PFSK-1 (cell line): ENCODE measurements around the gene RETNLB. TPM values are rescaled to one million over a fixed set of nuclear protein-coding genes. Genes with fewer than 3 reads are reported as not detected.

Source experiments
- FOXP2 ChIP-seq: optimal IDR thresholded peaks from 2 replicates; pipeline ENCODE3; 2011; ENCODE audit warnings: borderline replicate concordance, control low read depth, inconsistent platforms; ENCODE audit not compliant: insufficient read depth; ENCODE audit errors: extremely low read length, extremely low read depth
- POLR2AphosphoS5 ChIP-seq: IDR thresholded peaks from 2 replicates; pipeline ENCODE4 v1.6.1; 2012; ENCODE audit warnings: low read depth, mild to moderate bottlenecking, control low read depth, low read length, moderate library complexity
- REST ChIP-seq, 2 experiments: IDR thresholded peaks; 2 replicates each; pipeline versions ENCODE4 v1.6.1 to v1.8.0; 2011 to 2012; ENCODE audit warnings: low read depth in 2 of 2, low read length in 2 of 2, control low read depth in 1 of 2, inconsistent platforms in 1 of 2, mild to moderate bottlenecking in 1 of 2, moderate library complexity in 1 of 2; ENCODE audit not compliant: insufficient read depth in 1 of 2
- SIN3A ChIP-seq: IDR thresholded peaks from 2 replicates; pipeline ENCODE4 v1.6.1; 2012; ENCODE audit warnings: mild to moderate bottlenecking, low read length, moderate library complexity, borderline replicate concordance; ENCODE audit not compliant: insufficient read depth
- TAF1 ChIP-seq: IDR thresholded peaks from 2 replicates; pipeline ENCODE4 v1.6.1; 2012; ENCODE audit warnings: low read length, control low read depth, borderline replicate concordance; ENCODE audit not compliant: insufficient read depth
- polyA plus RNA-seq: library from polyadenylated mRNA; unstranded; fragments of >200 nt; gene quantifications from one replicate; pipeline ENCODE4 v1.2.1, GENCODE V29; 2012; ENCODE audit warnings: low read depth, missing spikeins; ENCODE audit not compliant: insufficient read length

Gene RETNLB
- not detected for polyA plus RNA-seq

- TF ChIP-seq TAF1 (no peak), FOXP2 (no peak), REST (IDR thresholded peaks at IDR 0.05; ENCODE audit: insufficient read depth in 1 of 2, low read depth in 2 of 2, low read length in 2 of 2) (no peak), POLR2AphosphoS5 (no peak), SIN3A (no peak)
These were observed at the start of gene RETNLB for GRCh38 chr3:108757404-108757982. RETNLB (minus strand) TSS chr3:108757410; CDS start chr3:108757185, 225 bp downstream.

- TF ChIP-seq SIN3A = no peak
- no peak for TF ChIP-seq REST (IDR thresholded peaks at IDR 0.05; ENCODE audit: insufficient read depth in 1 of 2, low read depth in 2 of 2, low read length in 2 of 2)
- no peak for TF ChIP-seq TAF1
- no peak for TF ChIP-seq FOXP2
- no peak for TF ChIP-seq POLR2AphosphoS5
These were observed 49.1 kb upstream of the RETNLB start for GRCh38 chr3:108806316-108806715.

GRCh38 chr3:108804966-108805365 lies 47.8 kb upstream of the RETNLB start:
- no peak for TF ChIP-seq FOXP2
- no peak for TF ChIP-seq SIN3A
- TF ChIP-seq POLR2AphosphoS5 = no peak
- TF ChIP-seq TAF1 = no peak
- no peak for TF ChIP-seq REST (IDR thresholded peaks at IDR 0.05; ENCODE audit: insufficient read depth in 1 of 2, low read depth in 2 of 2, low read length in 2 of 2)

GRCh38 chr3:108804437-108804836 lies 47.2 kb upstream of the RETNLB start:
- TF ChIP-seq SIN3A (no peak), TAF1 (no peak), POLR2AphosphoS5 (no peak), REST (IDR thresholded peaks at IDR 0.05; ENCODE audit: insufficient read depth in 1 of 2, low read depth in 2 of 2, low read length in 2 of 2) (no peak), FOXP2 (no peak)
